Ovary (tissue), 3 donors: ENCODE data around the gene BLOC1S4.

Source experiments
- CTCF ChIP-seq, 3 donors: fragments of 450-650 bp in 2 of 3; fragments of 200-600 bp in 1 of 3; IDR thresholded peaks; one replicate each; pipeline versions ENCODE4 v1.5.1 to v1.8.0; 2016 to 2022; ENCODE audit warnings: antibody characterized with exemption in 3 of 3, mild to moderate bottlenecking in 1 of 3
- EP300 ChIP-seq: sonication (generic); formaldehyde crosslinking; IDR thresholded peaks from one replicate; pipeline ENCODE4 v1.6.1; 2017; ENCODE audit warnings: antibody characterized with exemption
- POLR2A ChIP-seq: fragments of 450-650 bp; IDR thresholded peaks from one replicate; pipeline ENCODE4 v1.6.1; 2017; ENCODE audit warnings: antibody characterized with exemption, mild to moderate bottlenecking, moderate library complexity
- donor health status: DM: no; HTN: no; CAD: no.

GRCh38 chr4:6671648-6672047 lies 44.3 kb upstream of the BLOC1S4 start:
- TF ChIP-seq CTCF (IDR thresholded peaks at IDR 0.05) (no peak), POLR2A (no peak), EP300 (no peak)
